Measurements from ENCODE around the gene MBD3. TPM values are rescaled to one million over a fixed set of nuclear protein-coding genes. Genes with fewer than 3 reads are reported as not detected.
"Not testable (repeated sequence)": the region's sequence is repeated elsewhere in the genome, so short reads cannot be mapped to it uniquely, and the experiment has no call there.

MBD3 gene
- total RNA-seq, 1 donor from 2014 or later: 111 TPM

- Mint-ChIP-seq H3K4me1 (peaks cover 2% of the 10 kb centered on the region), H3K4me3 (no peak overlapping the region), H3K36me3 (no peaks in the 10 kb centered on the region), H3K9me3 (no peaks in the 10 kb centered on the region), H3K27ac (no peak overlapping the region), H3K27me3 (ENCODE audit: low read depth) (peaks cover 19% of the 10 kb centered on the region)
- no peak for DNase-seq (ENCODE audit: low spot score in 2 of 2, unreplicated experiment in 2 of 2)
- no peak for TF ChIP-seq CTCF (IDR thresholded peaks at IDR 0.05; ENCODE audit: unreplicated experiment)
Measured at GRCh38 chr19:1534972-1535371, 57.7 kb downstream of the MBD3 start.

GRCh38 chr19:1533510-1534150 is 59.0 kb downstream of the MBD3 start:
- Mint-ChIP-seq H3K27me3 (ENCODE audit: low read depth) (peaks cover 23% of the 10 kb centered on the region), H3K9me3 (no peaks in the 10 kb centered on the region), H3K36me3 (no peaks in the 10 kb centered on the region), H3K27ac (no peak overlapping the region), H3K4me1 (peaks cover under 1% of the 10 kb centered on the region), H3K4me3 (no peak overlapping the region)
- DNase-seq (ENCODE audit: low spot score in 2 of 2, unreplicated experiment in 2 of 2): no peak
- no peak for TF ChIP-seq CTCF (IDR thresholded peaks at IDR 0.05; ENCODE audit: unreplicated experiment)

GRCh38 chr19:1532003-1532402 is 60.7 kb downstream of the MBD3 start:
- DNase-seq (ENCODE audit: low spot score in 2 of 2, unreplicated experiment in 2 of 2): no peak
- peaks cover 32% of the 10 kb centered on the region for H3K27me3 Mint-ChIP-seq (ENCODE audit: low read depth)
- no peak overlapping the region for H3K27ac Mint-ChIP-seq

GRCh38 chr19:1531587-1531986 is 61.1 kb downstream of the MBD3 start:
- Mint-ChIP-seq H3K9me3 (no peaks in the 10 kb centered on the region), H3K4me3 (no peak overlapping the region), H3K27ac (no peak overlapping the region), H3K36me3 (no peaks in the 10 kb centered on the region), H3K27me3 (ENCODE audit: low read depth) (peaks cover 36% of the 10 kb centered on the region), H3K4me1 (no peaks in the 10 kb centered on the region)
- no peak for TF ChIP-seq CTCF (IDR thresholded peaks at IDR 0.05; ENCODE audit: unreplicated experiment)
- no peak for DNase-seq (ENCODE audit: low spot score in 2 of 2, unreplicated experiment in 2 of 2)

More at GRCh38 chr19:1532003-1532402, 60.7 kb downstream of the MBD3 start:
- Mint-ChIP-seq H3K36me3 (no peaks in the 10 kb centered on the region), H3K4me3 (no peak overlapping the region), H3K4me1 (no peaks in the 10 kb centered on the region), H3K9me3 (no peaks in the 10 kb centered on the region)
- no peak for TF ChIP-seq CTCF (IDR thresholded peaks at IDR 0.05; ENCODE audit: unreplicated experiment)

- not testable (repeated sequence) for H3K36me3 Mint-ChIP-seq; H3K9me3 Mint-ChIP-seq; DNase-seq (ENCODE audit: low spot score in 2 of 2, unreplicated experiment in 2 of 2); H3K4me1 Mint-ChIP-seq; H3K4me3 Mint-ChIP-seq; H3K27ac Mint-ChIP-seq
- H3K27me3 Mint-ChIP-seq (ENCODE audit: low read depth): peaks cover 42% of the 10 kb centered on the region
Measured at GRCh38 chr19:1530856-1531255, 61.8 kb downstream of the MBD3 start.

GRCh38 chr19:1529430-1529816 is 63.2 kb downstream of the MBD3 start:
- no peak overlapping the region for H3K27ac Mint-ChIP-seq
- H3K9me3 Mint-ChIP-seq: no peaks in the 10 kb centered on the region
- H3K36me3 Mint-ChIP-seq: no peaks in the 10 kb centered on the region
- peaks cover 3% of the 10 kb centered on the region for H3K4me1 Mint-ChIP-seq
- no peak for TF ChIP-seq CTCF (IDR thresholded peaks at IDR 0.05; ENCODE audit: unreplicated experiment)
- H3K27me3 Mint-ChIP-seq (ENCODE audit: low read depth): peaks cover 52% of the 10 kb centered on the region
- DNase-seq (ENCODE audit: low spot score in 2 of 2, unreplicated experiment in 2 of 2): no peak
- H3K4me3 Mint-ChIP-seq: no peak overlapping the region

Measured in mesothelial cell of epicardium (in vitro differentiated cells).